Measurements from ENCODE around the gene MIF4GD. TPM values are rescaled to one million over a fixed set of nuclear protein-coding genes. Genes with fewer than 3 reads are reported as not detected.

The MIF4GD gene, protein sequence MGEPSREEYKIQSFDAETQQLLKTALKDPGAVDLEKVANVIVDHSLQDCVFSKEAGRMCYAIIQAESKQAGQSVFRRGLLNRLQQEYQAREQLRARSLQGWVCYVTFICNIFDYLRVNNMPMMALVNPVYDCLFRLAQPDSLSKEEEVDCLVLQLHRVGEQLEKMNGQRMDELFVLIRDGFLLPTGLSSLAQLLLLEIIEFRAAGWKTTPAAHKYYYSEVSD
- 14.8 and 16.3 TPM in 2 replicates for total RNA-seq
- long read RNA-seq, transcript MIF4GD-202 (6 exons, 1,306 nt), result major isoform, 6 of 13 reads
- long read RNA-seq, partial matches to known transcripts, result 0 of 13 reads
- long read RNA-seq, other reads (novel, unspliced or antisense), result 3 of 13 reads

DNA sequence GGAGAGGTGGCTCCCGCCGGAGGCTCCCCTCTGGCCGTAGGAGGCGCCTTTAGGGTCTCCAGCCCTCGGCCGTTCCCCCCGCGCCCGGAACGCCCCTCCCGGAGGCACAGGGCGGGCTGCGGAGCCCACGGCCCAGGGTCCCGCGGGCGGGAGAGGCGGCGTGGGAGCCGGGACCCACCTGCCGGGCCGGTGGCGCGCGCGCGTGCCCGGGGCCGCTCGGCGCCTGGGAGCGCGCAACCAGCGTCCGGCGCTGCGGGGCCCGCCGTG, at the start of gene MIF4GD:
Gene MIF4GD, minus strand, starts transcription at position 266 of the 267 bp plus-strand sequence. CDS start 1,036 bp downstream, outside the sequence.
- Mint-ChIP-seq H3K27ac (peak within 1 kb of the TSS; percentile 97), H3K4me3 (ENCODE audit: low read depth) (peak within 1 kb of the TSS; percentile 78), H3K4me1 (ENCODE audit: low read depth) (peaks cover 14% of the 10 kb centered on the region), H3K9me3 (ENCODE audit: low read depth) (no peaks in the 10 kb centered on the region), H3K27me3 (no peaks in the 10 kb centered on the region), H3K36me3 (ENCODE audit: insufficient read depth) (peaks cover 2% of the 10 kb centered on the region)
- no peak for DNase-seq (ENCODE audit: low spot score, unreplicated experiment)
- TF ChIP-seq, protein P1, sequence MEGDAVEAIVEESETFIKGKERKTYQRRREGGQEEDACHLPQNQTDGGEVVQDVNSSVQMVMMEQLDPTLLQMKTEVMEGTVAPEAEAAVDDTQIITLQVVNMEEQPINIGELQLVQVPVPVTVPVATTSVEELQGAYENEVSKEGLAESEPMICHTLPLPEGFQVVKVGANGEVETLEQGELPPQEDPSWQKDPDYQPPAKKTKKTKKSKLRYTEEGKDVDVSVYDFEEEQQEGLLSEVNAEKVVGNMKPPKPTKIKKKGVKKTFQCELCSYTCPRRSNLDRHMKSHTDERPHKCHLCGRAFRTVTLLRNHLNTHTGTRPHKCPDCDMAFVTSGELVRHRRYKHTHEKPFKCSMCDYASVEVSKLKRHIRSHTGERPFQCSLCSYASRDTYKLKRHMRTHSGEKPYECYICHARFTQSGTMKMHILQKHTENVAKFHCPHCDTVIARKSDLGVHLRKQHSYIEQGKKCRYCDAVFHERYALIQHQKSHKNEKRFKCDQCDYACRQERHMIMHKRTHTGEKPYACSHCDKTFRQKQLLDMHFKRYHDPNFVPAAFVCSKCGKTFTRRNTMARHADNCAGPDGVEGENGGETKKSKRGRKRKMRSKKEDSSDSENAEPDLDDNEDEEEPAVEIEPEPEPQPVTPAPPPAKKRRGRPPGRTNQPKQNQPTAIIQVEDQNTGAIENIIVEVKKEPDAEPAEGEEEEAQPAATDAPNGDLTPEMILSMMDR (IDR thresholded peaks at IDR 0.05; ENCODE audit: unreplicated experiment), result no peak

DNA sequence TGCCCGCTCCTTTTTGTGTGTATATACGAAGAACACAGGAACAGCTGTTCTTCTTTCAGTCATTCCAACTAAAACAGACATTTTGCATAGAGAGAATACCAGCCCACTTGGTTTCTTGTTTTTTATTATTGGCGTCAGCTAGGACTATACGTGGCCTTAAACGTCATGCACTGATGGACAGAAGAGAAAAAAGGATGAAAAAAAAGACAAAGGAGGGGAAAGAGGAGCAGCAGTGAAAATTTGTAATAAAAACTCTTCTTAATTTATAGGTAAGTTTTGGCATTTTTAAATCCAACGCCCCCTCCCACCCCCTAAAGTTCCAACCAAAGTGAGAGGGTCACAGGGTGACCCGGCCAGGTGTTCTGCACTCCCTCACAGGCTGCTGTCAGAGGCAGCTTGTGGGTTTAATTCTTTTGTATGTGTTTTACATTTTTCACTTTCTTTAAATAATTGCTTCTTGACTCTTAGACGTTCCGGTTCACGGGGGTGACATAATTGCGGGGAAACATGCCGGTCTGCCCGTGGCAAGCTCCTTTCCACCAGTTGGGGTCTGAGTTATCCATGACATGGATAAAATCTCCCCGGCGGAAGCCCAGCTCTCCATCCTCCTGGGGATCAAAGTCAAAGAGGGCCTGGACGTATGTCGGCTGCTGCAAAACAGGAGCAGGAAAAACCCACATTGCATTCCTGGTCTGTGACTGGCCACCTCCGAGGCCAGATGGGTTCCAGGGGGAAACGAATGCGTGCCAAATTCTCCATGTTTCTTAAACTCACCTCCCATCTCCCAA, 49.1 kb upstream of the MIF4GD start:
- DNase-seq (ENCODE audit: low spot score, unreplicated experiment), result no peak
- Mint-ChIP-seq H3K27ac (no peak overlapping the region), H3K4me1 (ENCODE audit: low read depth) (no peaks in the 10 kb centered on the region), H3K9me3 (ENCODE audit: low read depth) (no peaks in the 10 kb centered on the region), H3K36me3 (ENCODE audit: insufficient read depth) (peaks cover 17% of the 10 kb centered on the region), H3K4me3 (ENCODE audit: low read depth) (no peak overlapping the region), H3K27me3 (no peaks in the 10 kb centered on the region)
- TF ChIP-seq, protein P1 (IDR thresholded peaks at IDR 0.05; ENCODE audit: unreplicated experiment), result no peak

DNA sequence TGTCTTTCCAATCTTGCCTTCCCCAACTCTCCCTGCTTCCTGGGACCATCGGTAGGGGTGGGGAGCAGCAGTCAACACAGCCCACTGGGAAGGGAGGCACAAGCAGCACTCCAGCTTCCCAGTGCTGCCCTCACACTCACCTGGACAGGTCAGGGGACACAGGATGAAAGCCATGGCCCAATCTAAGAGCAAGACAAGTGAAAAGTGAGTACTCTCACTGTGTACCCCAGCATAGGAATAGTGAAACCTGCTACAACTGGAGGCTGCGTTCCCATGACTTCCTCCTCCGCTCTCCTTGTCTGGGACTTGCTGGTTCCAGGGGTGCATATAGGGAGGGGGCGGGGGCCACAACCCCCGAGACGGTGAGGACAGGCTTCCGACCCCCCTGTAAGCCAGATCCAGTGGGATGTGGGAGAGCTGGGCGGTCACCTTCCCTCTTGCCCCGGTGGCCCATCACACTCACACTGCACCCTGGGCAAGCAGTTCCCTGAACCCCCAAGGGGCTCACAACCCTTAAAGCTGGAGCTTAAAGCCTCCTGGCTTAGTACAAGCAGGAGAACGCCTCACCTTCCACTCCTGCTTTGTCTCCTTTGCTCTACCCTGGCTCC, 47.7 kb upstream of the MIF4GD start:
- DNase-seq (ENCODE audit: low spot score, unreplicated experiment), result no peak
- TF ChIP-seq, protein P1 (IDR thresholded peaks at IDR 0.05; ENCODE audit: unreplicated experiment), result no peak
- H3K4me3 Mint-ChIP-seq (ENCODE audit: low read depth), result no peak overlapping the region
- H3K4me1 Mint-ChIP-seq (ENCODE audit: low read depth), result peaks cover 4% of the 10 kb centered on the region
- peaks cover 15% of the 10 kb centered on the region for H3K36me3 Mint-ChIP-seq (ENCODE audit: insufficient read depth)
- no peaks in the 10 kb centered on the region for H3K9me3 Mint-ChIP-seq (ENCODE audit: low read depth)
- no peaks in the 10 kb centered on the region for H3K27me3 Mint-ChIP-seq
- H3K27ac Mint-ChIP-seq, result no peak overlapping the region

DNA sequence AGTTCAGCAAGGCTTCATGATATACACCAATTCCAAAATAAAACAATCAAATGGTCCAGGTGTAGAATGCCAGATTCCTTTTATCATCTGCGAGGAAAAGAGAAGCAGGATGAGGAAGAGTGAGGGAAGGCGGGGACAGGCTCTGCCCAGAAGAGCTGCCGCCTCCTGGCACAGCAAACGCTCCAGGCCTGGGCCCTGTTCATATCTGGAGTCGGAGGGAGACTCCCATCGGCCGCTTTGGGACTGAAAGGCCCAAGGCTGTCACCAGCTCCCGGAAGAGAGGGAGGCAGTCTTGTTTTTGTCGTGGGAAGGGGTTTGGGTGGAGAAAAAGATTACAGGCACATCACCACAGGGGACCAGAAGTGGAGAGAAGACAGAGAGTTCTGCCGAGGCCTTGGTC, 47.2 kb upstream of the MIF4GD start:
- TF ChIP-seq, protein P1 (IDR thresholded peaks at IDR 0.05; ENCODE audit: unreplicated experiment), result no peak
- Mint-ChIP-seq H3K4me3 (ENCODE audit: low read depth) (no peak overlapping the region), H3K27ac (no peak overlapping the region), H3K9me3 (ENCODE audit: low read depth) (no peaks in the 10 kb centered on the region), H3K36me3 (ENCODE audit: insufficient read depth) (peaks cover 12% of the 10 kb centered on the region), H3K27me3 (no peaks in the 10 kb centered on the region), H3K4me1 (ENCODE audit: low read depth) (peaks cover 5% of the 10 kb centered on the region)
- no peak for DNase-seq (ENCODE audit: low spot score, unreplicated experiment)

DNA sequence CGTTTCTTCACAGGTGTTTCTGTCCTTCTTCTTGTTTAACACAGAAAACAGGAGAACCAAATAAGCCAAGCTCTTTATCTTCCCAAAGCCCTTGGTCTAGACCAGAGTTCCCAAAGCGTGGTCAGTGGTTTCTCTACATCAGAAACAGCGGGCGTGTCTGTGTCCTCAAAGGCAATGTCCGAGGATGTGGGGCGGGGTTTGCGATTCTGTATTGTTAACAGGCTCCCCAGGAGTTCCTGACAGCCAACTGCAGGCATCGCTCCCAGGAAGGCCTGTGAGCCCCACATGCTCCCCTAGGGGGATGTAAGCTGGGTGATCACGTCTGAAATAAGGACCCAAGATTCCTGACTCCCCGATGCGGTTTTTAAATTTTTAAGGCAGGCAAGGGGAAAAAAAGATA, 46.6 kb upstream of the MIF4GD start:
- Mint-ChIP-seq H3K9me3 (ENCODE audit: low read depth) (no peaks in the 10 kb centered on the region), H3K27ac (no peak overlapping the region), H3K27me3 (no peaks in the 10 kb centered on the region), H3K4me1 (ENCODE audit: low read depth) (peaks cover 5% of the 10 kb centered on the region), H3K36me3 (ENCODE audit: insufficient read depth) (peaks cover 9% of the 10 kb centered on the region), H3K4me3 (ENCODE audit: low read depth) (no peak overlapping the region)
- no peak for DNase-seq (ENCODE audit: low spot score, unreplicated experiment)
- TF ChIP-seq, protein P1 (IDR thresholded peaks at IDR 0.05; ENCODE audit: unreplicated experiment), result no peak
